GM21825 (cell line): ENCODE data around the gene ST6GALNAC6.
"Not testable (repeated sequence)": the region's sequence is repeated elsewhere in the genome, so short reads cannot be mapped to it uniquely, and the experiment has no call there.

Experiments used
- ATAC-seq: cut with Tn5 transposase; IDR thresholded peaks from one replicate; pipeline ENCODE4 v1.9.1; 2021; ENCODE audit warnings: mild to moderate bottlenecking, moderate library complexity; ENCODE audit not compliant: unreplicated experiment

Gene ST6GALNAC6

DNA sequence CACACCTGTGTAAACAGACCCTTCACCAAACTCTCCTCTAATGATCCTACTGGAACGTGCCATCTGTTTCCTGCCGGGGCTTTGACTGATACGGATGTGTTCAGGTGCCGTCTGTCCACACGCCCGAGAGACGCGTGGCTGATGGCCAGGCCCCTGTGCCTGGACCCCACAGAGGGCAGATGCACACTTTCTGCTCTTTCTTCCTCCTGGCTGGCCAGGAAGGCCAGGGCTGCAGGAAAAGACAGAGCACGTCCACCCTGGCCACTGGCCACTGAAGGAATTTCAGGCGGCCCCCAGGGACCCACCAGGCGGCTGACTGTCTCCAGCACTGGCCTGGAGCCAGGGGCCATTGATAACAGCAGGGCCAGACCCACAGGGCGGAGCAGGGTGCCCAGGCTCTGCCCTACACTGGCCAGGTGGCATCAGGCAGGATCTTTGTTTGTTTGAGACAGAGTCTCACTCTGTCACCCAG lies 41.3 kb downstream of the ST6GALNAC6 start:
- no peak for ATAC-seq

DNA sequence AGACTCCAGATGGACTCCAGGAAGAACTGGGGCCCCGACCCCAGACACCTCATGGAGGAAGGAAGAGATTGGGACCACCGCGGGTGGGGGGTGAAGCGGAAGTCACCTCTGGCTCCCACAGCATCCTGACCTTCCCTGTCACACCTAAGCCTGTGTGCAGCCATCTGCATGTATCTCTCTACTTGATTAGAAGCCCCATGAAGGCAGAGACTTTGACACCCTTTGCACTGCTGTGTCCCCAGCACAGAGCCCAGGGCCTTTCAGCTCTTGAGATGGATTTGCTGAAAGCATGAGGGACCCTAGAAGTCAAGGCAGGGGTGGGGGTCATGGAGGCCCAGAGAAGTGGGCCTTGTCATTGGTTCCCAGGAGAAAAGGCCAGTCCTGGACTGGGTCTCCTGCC lies 42.1 kb downstream of the ST6GALNAC6 start:
- ATAC-seq, result no peak

DNA sequence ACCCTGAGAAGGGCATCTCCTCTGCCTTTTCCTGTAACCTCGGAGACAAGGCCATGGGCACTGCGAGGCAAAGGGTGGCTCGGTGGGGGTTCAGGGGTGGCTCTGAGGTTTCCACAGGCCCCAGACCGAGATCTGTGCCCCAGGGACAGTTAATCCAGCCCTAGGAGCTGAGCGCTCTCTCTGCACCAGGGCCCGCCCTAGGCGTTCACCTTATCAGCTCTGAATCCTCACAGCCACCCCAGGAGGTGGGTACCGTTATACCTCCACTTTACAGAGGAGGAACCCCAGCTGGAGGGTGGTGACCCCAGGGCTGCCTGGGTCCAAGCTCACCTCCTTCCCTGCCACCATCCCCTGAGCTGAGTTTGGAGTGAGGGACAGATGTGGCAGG lies 42.7 kb downstream of the ST6GALNAC6 start:
- ATAC-seq, result no peak

DNA sequence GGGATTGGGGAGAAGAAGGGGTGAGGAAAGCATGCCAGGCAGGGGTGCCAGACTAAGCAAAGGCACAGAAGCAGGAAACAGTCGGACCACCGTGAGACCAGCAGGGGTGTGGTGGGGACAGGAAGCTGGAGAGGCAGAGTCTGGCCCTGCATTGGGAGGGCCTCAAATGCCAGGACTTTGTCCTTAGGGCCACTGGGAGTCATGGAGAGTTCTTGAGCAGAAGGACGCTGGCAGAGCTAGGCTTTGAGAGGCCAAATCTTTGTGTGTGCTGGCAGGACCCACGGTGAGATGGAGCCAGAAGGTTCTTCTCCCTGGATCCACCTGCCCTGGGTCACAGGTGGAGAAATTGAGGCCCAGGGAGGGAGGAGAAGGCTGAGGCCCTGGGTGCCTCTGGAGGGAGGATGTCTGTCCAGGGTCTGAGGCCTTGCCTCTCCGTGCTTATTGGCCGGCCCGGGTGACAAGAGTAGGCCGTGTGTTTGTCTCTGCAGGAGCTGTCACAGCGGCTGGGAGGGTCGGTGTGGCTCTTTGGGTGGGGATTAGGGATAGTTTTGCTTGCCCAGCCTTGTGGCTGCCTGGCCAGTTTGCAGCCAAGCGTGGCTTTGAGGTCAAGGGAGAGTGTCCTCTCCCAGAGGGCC lies 43.2 kb downstream of the ST6GALNAC6 start:
- ATAC-seq, result no peak

DNA sequence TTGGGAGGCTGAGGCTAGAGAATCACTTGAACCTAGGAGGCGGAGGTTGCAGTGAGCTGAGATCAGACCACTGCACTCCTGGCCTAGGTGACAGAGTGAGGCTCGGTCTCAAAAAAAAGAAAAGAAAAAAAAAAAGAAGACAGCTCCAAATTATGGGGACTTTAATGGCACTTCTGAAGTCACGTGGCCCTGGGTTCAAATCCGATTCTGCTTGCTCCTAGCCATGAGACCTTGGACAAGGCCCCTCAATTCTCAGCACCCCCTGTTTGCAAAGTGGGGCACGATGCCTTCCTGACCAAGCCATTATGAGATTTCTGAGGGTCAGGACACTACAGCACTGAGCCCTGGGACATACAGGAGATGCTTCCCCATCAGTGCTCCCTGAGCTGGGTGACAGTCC lies 43.9 kb downstream of the ST6GALNAC6 start:
- no peak for ATAC-seq

DNA sequence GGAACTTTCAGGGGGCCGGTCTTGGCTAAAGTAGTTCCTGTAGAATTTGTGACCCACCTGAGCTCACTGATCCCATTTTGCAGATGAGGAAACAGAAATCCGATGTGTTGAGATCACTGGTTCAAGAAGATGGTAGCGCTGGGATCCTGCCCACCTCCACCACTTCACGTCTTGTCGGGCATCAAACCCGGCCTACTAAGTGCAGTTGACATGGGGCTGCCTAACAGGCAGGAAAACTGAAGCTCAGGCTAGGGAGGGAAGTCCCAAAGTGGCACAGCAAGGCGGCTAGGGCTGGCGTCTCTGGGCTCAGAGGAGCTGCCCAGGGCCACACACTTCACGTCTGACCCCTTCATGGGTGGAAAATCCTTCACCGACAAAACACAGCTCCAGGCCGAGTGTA lies 44.4 kb downstream of the ST6GALNAC6 start:
- ATAC-seq, result no peak

DNA sequence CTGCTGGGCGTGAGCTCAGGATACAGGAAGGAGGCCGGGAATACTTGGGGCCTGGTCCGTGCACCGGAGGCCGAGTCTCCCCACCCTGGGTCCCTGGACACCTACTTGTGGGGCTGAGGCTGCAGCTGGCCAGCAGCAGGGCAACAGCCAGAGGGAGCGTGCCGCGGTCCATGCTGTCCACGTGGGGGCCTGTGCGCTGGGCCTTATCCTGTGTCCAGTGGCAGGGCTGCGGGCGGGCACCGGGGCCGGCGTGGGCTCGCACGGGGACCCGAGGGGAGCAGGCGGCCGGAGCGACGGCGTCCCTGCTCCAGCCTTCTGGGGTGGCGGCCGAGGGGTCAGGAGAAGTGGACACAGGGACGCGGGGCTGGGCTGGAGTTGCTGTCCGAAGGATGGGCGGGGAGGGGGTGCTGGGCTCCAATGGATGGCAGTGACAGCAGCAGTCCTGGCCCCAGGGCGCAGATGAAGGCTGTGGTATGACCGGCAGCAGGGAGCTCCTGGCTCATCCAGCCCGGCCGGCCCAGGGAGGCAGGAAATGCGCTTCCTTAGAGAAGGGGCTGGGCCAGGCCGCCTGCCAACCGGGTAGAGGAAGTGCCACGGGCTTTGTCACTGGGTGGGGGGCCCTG lies 45.1 kb downstream of the ST6GALNAC6 start, which contains the start of gene ENG:
Gene ENG, minus strand, starts transcription at position 475 of the 623 bp plus-strand sequence. Its CDS starts 303 bp downstream, at position 172.
- ATAC-seq, result no peak

DNA sequence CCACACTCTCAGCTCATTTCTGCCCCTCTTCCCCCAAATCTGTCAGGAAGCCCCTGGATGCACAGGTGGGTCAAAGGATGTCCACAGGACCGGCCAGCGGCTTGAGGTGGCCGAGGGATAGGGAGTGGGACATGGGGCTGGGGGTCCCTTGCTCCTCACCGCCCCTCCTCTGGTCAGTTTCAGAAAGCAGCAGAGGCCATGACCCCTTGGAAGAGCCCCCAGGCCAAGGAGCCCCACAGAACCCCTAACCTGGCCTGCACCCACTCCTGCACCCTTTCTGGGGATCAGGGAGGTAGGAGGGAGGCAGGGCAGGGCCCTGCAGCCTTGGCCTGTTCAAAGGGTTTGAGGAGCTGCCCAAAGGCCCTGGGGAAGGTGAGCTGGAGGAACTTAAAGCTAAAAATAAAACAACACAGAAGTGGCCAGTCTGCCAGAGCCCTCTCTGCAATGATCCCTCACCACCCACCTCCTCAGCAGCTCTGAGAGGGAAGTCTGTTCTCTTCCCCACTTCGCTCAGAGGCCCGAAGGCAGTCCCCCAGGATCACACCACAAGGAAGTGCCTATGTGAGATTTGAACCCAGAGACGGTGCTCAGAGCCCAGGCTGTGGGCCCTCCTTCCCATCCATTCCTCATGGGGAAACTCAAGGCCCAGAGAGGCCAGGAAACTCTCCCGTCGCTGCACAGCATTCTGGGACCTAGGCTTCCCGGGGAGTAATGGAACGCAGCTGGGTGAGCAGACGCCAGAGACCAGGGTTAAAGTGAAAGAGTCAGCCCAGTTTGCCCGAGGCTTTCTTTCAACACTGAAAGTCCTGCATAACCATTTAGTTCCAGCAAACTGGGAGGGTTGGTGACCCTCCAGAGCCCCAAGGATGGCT lies 45.9 kb downstream of the ST6GALNAC6 start:
- no peak for ATAC-seq

DNA sequence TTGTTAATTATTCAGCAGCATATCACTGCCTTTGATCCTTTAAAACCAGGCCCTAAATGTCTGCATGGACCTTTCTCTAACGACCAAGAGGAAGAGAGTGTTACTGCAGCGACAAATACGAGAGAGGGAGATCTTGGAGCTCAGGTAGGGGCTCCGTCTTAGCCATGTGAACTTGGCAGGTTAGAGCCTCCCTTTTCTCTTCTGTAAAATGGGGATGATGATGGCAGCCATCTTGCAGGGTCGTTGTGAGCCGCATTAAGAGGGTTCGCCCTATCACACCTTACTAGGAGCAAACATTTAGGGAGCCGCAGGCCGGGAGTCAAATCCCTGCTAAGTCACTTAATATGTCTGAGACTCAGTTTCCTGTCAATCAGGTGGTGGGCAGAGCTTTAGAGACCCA lies 46.6 kb downstream of the ST6GALNAC6 start:
- ATAC-seq, result no peak

DNA sequence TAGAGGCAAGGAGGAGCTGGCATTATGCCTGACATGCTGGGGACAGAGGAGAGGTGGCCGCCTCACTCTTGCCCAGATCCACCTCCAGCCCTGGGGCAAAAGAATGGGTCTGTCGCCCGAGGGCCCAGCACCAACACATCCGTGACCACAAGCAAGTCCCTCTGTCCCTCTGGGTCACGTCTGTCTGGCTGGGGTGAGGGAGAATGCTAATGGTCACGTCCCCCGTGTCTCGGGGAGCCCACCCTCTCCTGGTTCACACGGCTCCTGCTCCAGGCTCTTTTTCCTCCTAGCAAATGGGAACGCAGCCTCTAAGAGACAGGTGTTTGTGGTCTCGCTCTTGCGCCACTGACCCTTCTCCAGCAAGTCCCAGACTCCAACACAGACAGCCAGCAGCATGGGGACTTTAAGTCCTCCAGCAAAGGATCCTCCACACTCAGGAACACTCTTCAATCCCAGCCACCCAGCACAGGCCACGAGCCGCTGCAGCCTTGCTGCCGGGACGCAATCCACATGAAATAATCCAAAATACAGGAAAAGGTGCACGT lies 49.0 kb downstream of the ST6GALNAC6 start:
- ATAC-seq, result no peak

DNA sequence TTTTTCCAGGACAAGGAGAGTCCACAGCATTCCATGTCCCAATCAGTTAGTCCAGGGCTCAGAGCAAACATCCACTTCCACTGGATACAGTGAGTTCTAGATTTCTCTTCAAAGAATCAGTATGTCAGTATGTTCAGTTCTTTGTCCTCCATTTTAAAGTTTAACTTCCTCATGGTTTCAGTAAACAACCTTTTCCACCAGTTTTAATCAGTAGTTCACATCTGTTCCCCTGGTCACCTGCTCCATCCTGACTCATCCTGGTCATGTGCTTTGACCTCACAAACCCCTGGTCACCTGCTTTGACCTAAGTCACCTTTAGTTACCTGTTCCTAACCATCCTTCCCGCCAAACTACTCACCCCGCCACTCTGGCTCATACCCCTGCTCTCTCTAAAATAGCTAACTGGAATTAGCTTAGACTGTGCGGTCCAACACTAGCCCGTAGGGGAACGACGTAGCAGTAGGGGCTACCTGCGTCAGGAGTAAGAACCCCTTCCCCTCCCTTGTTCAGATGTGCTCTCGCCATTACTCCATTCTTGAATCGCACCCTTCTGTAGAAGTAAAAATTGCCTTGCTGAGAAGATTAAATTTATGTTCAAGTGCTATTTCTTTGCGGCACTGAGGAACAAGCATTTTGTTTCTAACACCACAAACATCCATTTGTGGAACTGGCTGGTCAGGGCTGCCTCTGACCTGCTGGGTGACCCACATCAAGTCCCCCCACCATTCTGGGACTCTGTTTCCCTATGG lies 50.5 kb downstream of the ST6GALNAC6 start:
- ATAC-seq, result no peak

DNA sequence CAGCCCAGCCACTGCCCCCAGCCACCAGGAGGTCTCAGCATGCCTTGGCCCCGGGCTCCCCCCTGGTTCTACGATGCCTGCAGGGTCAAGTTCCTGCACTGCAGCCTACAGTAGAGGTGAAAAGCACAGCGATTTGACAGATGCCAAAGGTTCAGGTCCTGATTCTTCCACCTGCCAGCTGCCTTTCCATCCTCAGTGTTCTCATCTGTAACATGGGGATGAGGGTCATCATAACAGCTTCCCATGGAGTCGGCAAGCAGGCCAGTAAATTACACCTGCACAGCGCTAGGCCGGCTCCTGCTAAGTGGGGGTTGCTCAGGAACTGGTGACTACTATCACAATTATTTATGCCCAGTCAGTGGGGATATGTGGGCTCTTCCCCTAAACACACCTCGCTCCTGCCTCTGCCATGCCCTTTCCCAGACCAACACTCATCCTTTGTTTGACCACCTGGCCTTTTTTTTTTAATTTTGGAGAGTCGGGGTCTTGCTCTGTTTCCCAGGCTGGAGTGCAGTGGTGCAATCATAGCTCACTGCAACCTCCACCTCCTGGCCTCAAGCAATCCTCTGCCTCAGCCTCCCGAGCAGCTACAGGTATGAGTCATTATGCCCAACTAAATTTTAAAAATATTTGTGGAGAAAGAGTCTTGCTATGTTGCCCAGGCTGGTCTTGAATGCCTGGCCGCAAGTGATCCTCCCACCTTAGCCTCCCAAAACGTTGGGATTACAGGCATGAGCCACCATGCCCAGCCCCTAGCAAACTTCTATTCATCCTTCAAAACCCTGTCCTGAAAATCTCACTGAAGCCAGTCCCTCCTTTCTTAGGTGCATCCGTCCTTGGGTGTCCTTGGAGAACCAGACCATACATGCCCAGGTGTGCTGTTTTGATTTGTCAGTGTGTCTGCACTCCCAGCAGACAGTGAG lies 51.3 kb downstream of the ST6GALNAC6 start:
- ATAC-seq, result no peak

DNA sequence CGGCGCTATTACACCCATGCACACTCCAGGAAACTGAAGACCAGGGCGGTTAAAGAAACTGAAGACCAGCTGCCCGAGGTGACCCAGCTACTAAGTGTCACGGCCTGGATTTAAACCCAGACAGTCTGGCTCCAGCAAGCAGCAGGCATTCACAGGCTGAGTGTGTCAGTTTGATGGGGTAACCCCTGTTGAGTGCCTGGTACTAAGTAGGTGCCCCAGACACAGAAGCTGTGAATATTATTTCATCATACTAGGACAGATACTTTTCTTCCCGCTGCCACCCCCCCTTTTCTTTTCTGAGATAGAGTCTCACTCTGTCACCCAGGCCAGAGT lies 52.3 kb downstream of the ST6GALNAC6 start:
- no peak for ATAC-seq

DNA sequence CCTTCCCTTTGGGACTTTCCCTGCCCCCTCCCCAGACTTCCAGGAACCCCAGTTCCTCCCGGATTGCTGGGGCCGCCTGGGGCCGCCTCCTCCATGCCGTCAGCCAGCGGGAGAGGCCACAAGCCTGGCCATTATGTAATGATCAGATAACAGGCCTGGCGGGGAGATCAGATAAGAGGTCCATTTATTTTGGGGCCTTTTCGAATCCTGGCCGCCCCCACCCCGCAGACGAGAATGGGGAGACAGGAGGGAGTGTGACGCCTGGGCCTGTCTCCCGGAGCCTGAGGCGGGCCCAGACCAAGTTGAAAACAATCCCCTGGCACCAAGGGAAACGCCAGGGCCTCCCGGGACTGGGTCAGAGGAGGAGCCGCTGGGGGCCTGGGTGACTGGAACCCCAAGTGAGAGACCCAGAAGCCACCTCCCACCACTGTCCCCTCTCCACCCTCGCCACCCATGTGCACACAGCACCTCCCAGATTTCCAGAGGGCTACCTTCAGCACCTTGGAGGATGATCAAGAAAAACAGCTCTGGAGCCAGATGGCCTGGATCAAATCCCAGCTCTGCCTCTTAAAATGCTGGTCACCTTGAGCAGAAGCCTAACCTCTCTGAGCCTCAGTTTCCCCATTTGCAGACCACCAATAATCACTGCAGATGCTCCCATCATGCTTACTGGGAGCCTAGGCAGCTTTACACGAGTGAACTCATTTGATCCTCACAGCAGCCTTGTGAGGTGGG lies 52.8 kb downstream of the ST6GALNAC6 start:
- no peak for ATAC-seq

DNA sequence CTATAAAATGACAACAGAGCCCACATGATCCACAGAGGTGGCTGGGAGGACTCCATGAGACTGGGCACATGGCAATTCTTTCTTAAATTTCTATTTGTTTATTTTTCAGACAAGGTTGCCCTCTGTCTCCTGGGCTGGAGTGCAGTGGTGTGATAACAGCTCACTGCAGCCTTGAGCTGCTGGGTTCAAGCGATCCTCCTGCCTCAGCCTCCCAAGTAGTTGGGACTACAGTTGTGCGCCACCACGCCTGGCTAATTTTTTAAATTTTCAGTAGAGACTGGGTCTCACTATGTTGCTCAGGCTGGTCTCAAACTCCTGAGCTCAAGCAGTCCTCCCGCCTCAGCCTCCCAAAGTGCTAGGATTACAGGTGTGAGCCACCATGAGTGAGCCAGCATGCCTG lies 53.8 kb downstream of the ST6GALNAC6 start:
- ATAC-seq, result not testable (repeated sequence)

DNA sequence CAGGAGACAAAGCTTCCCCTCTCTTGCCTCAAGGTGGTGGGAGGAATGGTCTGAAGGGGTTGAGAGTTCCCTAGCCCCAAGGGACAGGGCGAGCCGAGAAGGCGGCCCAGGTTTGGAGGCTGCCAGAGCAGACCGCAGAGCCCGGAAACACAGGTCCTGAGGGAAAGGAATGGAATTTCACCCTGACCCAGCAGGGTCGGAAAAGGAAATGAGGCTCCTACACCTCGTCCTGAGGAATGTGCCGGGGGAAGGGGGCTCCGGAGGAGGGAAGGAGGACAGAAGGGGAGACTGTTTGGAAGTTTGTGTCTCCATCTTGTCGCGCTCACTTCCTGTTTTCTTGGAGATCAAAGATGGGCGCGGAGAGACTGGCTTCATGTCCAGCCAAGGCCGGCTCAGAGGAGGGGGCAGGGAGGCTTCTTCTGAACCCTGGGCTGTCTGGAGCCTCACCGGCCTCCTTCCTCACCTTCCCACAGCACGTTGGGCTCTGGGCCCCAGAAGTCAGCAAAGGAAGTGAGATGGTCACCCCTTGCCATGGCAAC lies 54.5 kb downstream of the ST6GALNAC6 start:
- no peak for ATAC-seq

DNA sequence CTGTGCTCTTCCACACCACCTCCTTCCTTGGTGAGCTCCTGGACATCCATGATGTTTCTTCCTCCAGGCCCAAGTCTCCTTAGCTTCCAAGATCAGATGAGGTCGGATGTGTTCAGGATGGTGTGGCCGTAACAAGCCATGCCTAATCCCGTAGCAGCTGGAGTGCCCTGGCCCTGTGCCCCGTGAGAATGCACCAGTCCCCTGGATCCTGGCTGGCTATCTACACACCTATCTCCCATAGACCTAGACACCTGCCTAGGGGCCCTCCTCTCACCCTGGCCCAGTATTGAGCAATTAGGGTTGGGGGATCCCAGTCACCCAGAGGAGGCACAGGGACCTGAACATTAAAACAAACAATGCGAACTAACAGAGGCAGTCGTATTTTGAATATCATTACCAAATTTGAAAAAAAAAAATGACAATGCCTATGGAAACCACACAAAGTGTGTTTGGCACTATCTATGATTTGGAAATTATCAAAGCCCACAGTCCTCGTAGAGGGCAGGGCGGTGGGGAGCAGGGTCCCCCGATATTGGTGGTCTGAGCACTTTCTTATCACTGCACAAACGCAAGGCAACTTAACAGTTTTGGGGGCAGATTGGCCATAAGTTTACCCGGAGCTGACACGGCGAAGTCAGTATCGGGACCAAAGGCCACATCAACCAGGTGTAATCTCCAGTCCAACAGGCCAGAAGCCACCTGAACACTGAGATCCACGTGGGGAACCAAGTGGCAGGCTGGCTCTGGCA lies 58.1 kb downstream of the ST6GALNAC6 start:
- ATAC-seq, result no peak
